Right ventricle myocardium inferior (tissue), 1 donor: ENCODE data around the gene BTBD19. TPM values are rescaled to one million over a fixed set of nuclear protein-coding genes. Genes with fewer than 3 reads are reported as not detected.
"Not testable (repeated sequence)": the region's sequence is repeated elsewhere in the genome, so short reads cannot be mapped to it uniquely, and the experiment has no call there.

Experiments used
- ATAC-seq: fragments of 200-7000 bp; cut with Tn5 transposase; one replicate; pipeline ENCODE4 v1.9.1; 2020; ENCODE audit warnings: mild to moderate bottlenecking, moderate library complexity
- DNase-seq: peaks from one replicate; pipeline ENCODE4 v3.0.0; 2021; ENCODE audit errors: missing footprints
- intact Hi-C: fragments of 100-400 bp; cut with DNase I; formaldehyde crosslinking; loops from one replicate; pipeline ENCODE4 v1.11.0; 2022
- total RNA-seq: library from RNA; stranded (reverse); fragmentation: NEBNext Ultra II Directional; extraction: Animal tissue kit (Norgen Biotek cat#: 25700); gene quantifications from one replicate; pipeline ENCODE4 v1.2.1, GENCODE V29; 2021
- donor health status: DM: no; HTN: yes; CAD: no; lungs with severe emphysema.

The BTBD19 gene
- total RNA-seq, 1 donor from 2014 or later = 2.8 TPM

GRCh38 chr1:44805311-44806024 lies 2.9 kb upstream of the BTBD19 start:
- DNase-seq (peak; percentile 46), ATAC-seq (no peak)
- intact Hi-C loops = loop anchor here (10.0 kb wide), 1 partner anchor 779 kb away; the partner anchor contains the start of gene NASP

GRCh38 chr1:44806025-44806703 lies 2.2 kb upstream of the BTBD19 start:
- intact Hi-C loops = loop anchor here (10.0 kb wide), 1 partner anchor 779 kb away; the partner anchor contains the start of gene NASP
- no peak for ATAC-seq
- peak; percentile 61 for DNase-seq

- ATAC-seq (no peak), DNase-seq (no peak)
- intact Hi-C loops = loop anchor here (10.0 kb wide), 1 partner anchor 778 kb away; the partner anchor contains the start of gene NASP
These were observed 1.5 kb upstream of the BTBD19 start, which contains the start of gene DYNLT4 for GRCh38 chr1:44806704-44807363. TSS of gene DYNLT4 (minus strand) at chr1:44807351. CDS start at chr1:44806668, 683 bp downstream.

GRCh38 chr1:44807364-44808062 lies 810 bp upstream of the BTBD19 start:
- intact Hi-C loops = loop anchor here (10.0 kb wide), 1 partner anchor 777 kb away; the partner anchor contains the start of gene NASP
- ATAC-seq (peak; percentile 89), DNase-seq (peak; percentile 99)

GRCh38 chr1:44808938-44809917 lies 905 bp downstream of the BTBD19 start:
- intact Hi-C loops = loop anchor here (10.0 kb wide), 1 partner anchor 776 kb away; the partner anchor contains the start of gene NASP
- ATAC-seq = no peak
- DNase-seq = peak; percentile 82

- intact Hi-C loops = no loop called here
- peak; percentile 87 for DNase-seq
- no peak for ATAC-seq
These were observed 1.9 kb downstream of the BTBD19 start for GRCh38 chr1:44810101-44810761.

- ATAC-seq, intact Hi-C loops, DNase-seq: not testable (repeated sequence)
These were observed 2.4 kb downstream of the BTBD19 start for GRCh38 chr1:44810762-44811105.

GRCh38 chr1:44811234-44811633 lies 2.9 kb downstream of the BTBD19 start:
- no peak for DNase-seq
- intact Hi-C loops = no loop called here
- no peak for ATAC-seq

- intact Hi-C loops = no loop called here
- ATAC-seq = peak; percentile 6
- DNase-seq = no peak
These were observed 4.7 kb downstream of the BTBD19 start for GRCh38 chr1:44812822-44813543.

- intact Hi-C loops, ATAC-seq: not testable (repeated sequence)
- peak; percentile 31 for DNase-seq
These were observed 7.6 kb downstream of the BTBD19 start for GRCh38 chr1:44815926-44816325.

- intact Hi-C loops = no loop called here
These were observed 9.0 kb downstream of the BTBD19 start for GRCh38 chr1:44817307-44817706.

GRCh38 chr1:44817771-44818495 lies 9.6 kb downstream of the BTBD19 start:
- ATAC-seq (no peak), DNase-seq (no peak)
- intact Hi-C loops = loop anchor here (2.0 kb wide), 1 partner anchor 17 kb away; the partner anchor contains the start of gene PLK3

More at GRCh38 chr1:44817307-44817706, 9.0 kb downstream of the BTBD19 start:
- DNase-seq (no peak), ATAC-seq (no peak)

- intact Hi-C loops = loop anchor here (2.0 kb wide), 1 partner anchor 18 kb away; the partner anchor contains the start of gene PLK3
- no peak for DNase-seq
- peak; percentile 18 for ATAC-seq
These were observed 10.9 kb downstream of the BTBD19 start for GRCh38 chr1:44819196-44819607.

- ATAC-seq (peak; percentile 92), DNase-seq (peak; percentile 89)
- intact Hi-C loops = loop anchor here (2.0 kb wide), 1 partner anchor 19 kb away; the partner anchor contains the start of gene PLK3
These were observed 11.4 kb downstream of the BTBD19 start for GRCh38 chr1:44819608-44820327.
